ENCODE results near the gene EIF2B1. TPM values are rescaled to one million over a fixed set of nuclear protein-coding genes. Genes with fewer than 3 reads are reported as not detected.
"Not testable (repeated sequence)": the region's sequence is repeated elsewhere in the genome, so short reads cannot be mapped to it uniquely, and the experiment has no call there.

Gene EIF2B1
- total RNA-seq, 1 experiment from 2014 or later, result 145 TPM

GRCh38 chr12:123621101-123621500, 12.4 kb downstream of the EIF2B1 start:
- no peak for DNase-seq (ENCODE audit: low read depth)

- DNase-seq (ENCODE audit: low read depth), result no peak
Observed at GRCh38 chr12:123617580-123617979, 15.9 kb downstream of the EIF2B1 start.

- no peak for DNase-seq (ENCODE audit: low read depth)
Observed at GRCh38 chr12:123617144-123617543, 16.3 kb downstream of the EIF2B1 start.

- DNase-seq (ENCODE audit: low read depth), result peak; percentile 84
Observed at GRCh38 chr12:123614531-123614930, 19.0 kb downstream of the EIF2B1 start.

- DNase-seq (ENCODE audit: low read depth), result no peak
Observed at GRCh38 chr12:123614110-123614509, 19.4 kb downstream of the EIF2B1 start.

GRCh38 chr12:123608182-123608581, 25.3 kb downstream of the EIF2B1 start:
- DNase-seq (ENCODE audit: low read depth), result no peak

GRCh38 chr12:123607756-123608155, 25.7 kb downstream of the EIF2B1 start:
- DNase-seq (ENCODE audit: low read depth), result no peak

GRCh38 chr12:123603495-123603894, 30.0 kb downstream of the EIF2B1 start:
- DNase-seq (ENCODE audit: low read depth), result not testable (repeated sequence)

GRCh38 chr12:123602651-123603195, 30.8 kb downstream of the EIF2B1 start:
- DNase-seq (ENCODE audit: low read depth), result peak; percentile 9

- peak; percentile 78 for DNase-seq (ENCODE audit: low read depth)
Observed at GRCh38 chr12:123601602-123602489, 31.6 kb downstream of the EIF2B1 start, which contains the start of gene DDX55. Gene DDX55 (plus strand): TSS chr12:123602099. CDS start chr12:123602149, 50 bp downstream.

- DNase-seq (ENCODE audit: low read depth), result no peak
Observed at GRCh38 chr12:123599721-123600120, 33.8 kb downstream of the EIF2B1 start.

GRCh38 chr12:123599310-123599709, 34.2 kb downstream of the EIF2B1 start:
- DNase-seq (ENCODE audit: low read depth), result no peak

- DNase-seq (ENCODE audit: low read depth), result no peak
Observed at GRCh38 chr12:123598522-123598921, 35.0 kb downstream of the EIF2B1 start.

GRCh38 chr12:123597100-123597499, 36.4 kb downstream of the EIF2B1 start:
- no peak for DNase-seq (ENCODE audit: low read depth)

GRCh38 chr12:123595729-123596128, 37.8 kb downstream of the EIF2B1 start:
- DNase-seq (ENCODE audit: low read depth), result no peak

- no peak for DNase-seq (ENCODE audit: low read depth)
Observed at GRCh38 chr12:123591702-123592481, 41.6 kb downstream of the EIF2B1 start.

- no peak for DNase-seq (ENCODE audit: low read depth)
Observed at GRCh38 chr12:123580772-123581171, 52.7 kb downstream of the EIF2B1 start.

GRCh38 chr12:123578829-123579228, 54.7 kb downstream of the EIF2B1 start:
- DNase-seq (ENCODE audit: low read depth), result not testable (repeated sequence)

GRCh38 chr12:123578243-123578642, 55.2 kb downstream of the EIF2B1 start:
- no peak for DNase-seq (ENCODE audit: low read depth)

- DNase-seq (ENCODE audit: low read depth), result no peak
Observed at GRCh38 chr12:123576611-123577010, 56.9 kb downstream of the EIF2B1 start.

- no peak for DNase-seq (ENCODE audit: low read depth)
Observed at GRCh38 chr12:123573870-123574269, 59.6 kb downstream of the EIF2B1 start.

GRCh38 chr12:123572391-123572790, 61.1 kb downstream of the EIF2B1 start:
- DNase-seq (ENCODE audit: low read depth), result no peak

Measured in LHCN-M2 (cell line).